Testis (tissue), 2 donors: ENCODE data around the gene PLCL2.

Experiments used
- POLR2A ChIP-seq: fragments of 450-650 bp; IDR thresholded peaks from one replicate; pipeline ENCODE4 v1.6.1; 2017; ENCODE audit warnings: antibody characterized with exemption, mild to moderate bottlenecking, moderate library complexity
- TF ChIP-seq, protein P1 (sequence below), 3 experiments: fragments of 450-650 bp in 2 of 3; fragments of 200-600 bp in 1 of 3; sonication (generic) in 1 of 3; IDR thresholded peaks; one replicate each; pipeline ENCODE4 v1.5.1; 2016 to 2019; ENCODE audit warnings: antibody characterized with exemption in 3 of 3, mild to moderate bottlenecking in 2 of 3, moderate library complexity in 1 of 3

DNA sequence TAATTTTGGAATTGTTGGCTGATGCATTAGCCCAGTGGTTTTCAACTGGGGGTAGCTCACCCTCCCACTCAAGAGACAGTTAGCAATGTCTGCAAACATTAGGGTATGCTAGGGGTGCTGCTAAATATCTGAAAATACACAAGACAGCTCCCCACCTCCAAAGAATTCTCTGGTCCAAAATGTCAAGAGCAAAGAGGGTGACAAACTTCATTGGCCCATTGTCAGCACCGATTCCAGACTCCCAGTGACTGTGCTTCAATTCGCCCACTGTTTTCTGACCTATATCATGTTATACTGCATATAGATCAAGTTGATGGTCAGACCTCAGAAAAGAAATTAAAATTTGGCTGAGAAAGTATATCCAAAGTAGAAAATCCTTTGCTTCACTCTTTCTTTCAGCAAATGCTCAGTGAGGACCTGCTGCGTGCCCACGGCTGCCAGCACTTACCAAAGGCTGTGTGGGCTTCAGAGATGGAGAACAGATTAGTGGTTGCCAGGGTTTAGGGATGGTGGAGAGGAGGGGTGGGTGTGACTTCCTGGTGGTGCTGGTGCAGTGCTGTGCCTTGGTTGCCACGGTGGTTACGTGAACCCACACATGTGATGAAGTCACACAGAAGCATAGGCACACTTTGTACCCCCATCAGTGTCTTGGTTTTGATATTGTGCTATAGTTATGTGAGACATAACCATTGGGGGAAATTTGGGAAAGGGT is 204.0 kb downstream of the PLCL2 start:
- TF ChIP-seq, protein P1, sequence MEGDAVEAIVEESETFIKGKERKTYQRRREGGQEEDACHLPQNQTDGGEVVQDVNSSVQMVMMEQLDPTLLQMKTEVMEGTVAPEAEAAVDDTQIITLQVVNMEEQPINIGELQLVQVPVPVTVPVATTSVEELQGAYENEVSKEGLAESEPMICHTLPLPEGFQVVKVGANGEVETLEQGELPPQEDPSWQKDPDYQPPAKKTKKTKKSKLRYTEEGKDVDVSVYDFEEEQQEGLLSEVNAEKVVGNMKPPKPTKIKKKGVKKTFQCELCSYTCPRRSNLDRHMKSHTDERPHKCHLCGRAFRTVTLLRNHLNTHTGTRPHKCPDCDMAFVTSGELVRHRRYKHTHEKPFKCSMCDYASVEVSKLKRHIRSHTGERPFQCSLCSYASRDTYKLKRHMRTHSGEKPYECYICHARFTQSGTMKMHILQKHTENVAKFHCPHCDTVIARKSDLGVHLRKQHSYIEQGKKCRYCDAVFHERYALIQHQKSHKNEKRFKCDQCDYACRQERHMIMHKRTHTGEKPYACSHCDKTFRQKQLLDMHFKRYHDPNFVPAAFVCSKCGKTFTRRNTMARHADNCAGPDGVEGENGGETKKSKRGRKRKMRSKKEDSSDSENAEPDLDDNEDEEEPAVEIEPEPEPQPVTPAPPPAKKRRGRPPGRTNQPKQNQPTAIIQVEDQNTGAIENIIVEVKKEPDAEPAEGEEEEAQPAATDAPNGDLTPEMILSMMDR (IDR thresholded peaks at IDR 0.05): no peak
- TF ChIP-seq POLR2A: no peak
